ENCODE data around the gene MRPL14. TPM values are rescaled to one million over a fixed set of nuclear protein-coding genes. Genes with fewer than 3 reads are reported as not detected.

The MRPL14 gene
- total RNA-seq, 1 donor from 2014 or later, result 38.8 TPM

GRCh38 chr6:44088827-44089590, 38.2 kb downstream of the MRPL14 start:
- intact Hi-C loops (cut with micrococcal nuclease), result no loop called here
- ATAC-seq, result no peak
- DNase-seq, result no peak

- ATAC-seq (no peak), DNase-seq (no peak)
- intact Hi-C loops (cut with micrococcal nuclease), result no loop called here
Measured at GRCh38 chr6:44087623-44088022, 39.6 kb downstream of the MRPL14 start.

GRCh38 chr6:44086931-44087574, 40.2 kb downstream of the MRPL14 start:
- intact Hi-C loops (cut with micrococcal nuclease), result no loop called here
- ATAC-seq, result peak; percentile 63
- peak; percentile 72 for DNase-seq

GRCh38 chr6:44085219-44085618, 42.0 kb downstream of the MRPL14 start:
- intact Hi-C loops (cut with micrococcal nuclease), result no loop called here
- DNase-seq (no peak), ATAC-seq (no peak)

GRCh38 chr6:44084231-44085014, 42.8 kb downstream of the MRPL14 start:
- ATAC-seq, result peak; percentile 35
- no peak for DNase-seq
- intact Hi-C loops (cut with micrococcal nuclease), result no loop called here

GRCh38 chr6:44082872-44083321, 44.4 kb downstream of the MRPL14 start:
- ATAC-seq, result peak; percentile 61
- intact Hi-C loops (cut with micrococcal nuclease), result no loop called here
- peak; percentile 55 for DNase-seq

- DNase-seq, result no peak
- intact Hi-C loops (cut with micrococcal nuclease), result no loop called here
- no peak for ATAC-seq
Measured at GRCh38 chr6:44081753-44082152, 45.5 kb downstream of the MRPL14 start.

GRCh38 chr6:44080561-44081521, 46.4 kb downstream of the MRPL14 start:
- intact Hi-C loops (cut with micrococcal nuclease), result no loop called here
- no peak for DNase-seq
- no peak for ATAC-seq

- intact Hi-C loops (cut with micrococcal nuclease), result loop anchor here (5.0 kb wide), 2 partner anchors 312 to 412 kb away; no protein-coding TSS in a partner anchor
- DNase-seq (no peak), ATAC-seq (no peak)
Measured at GRCh38 chr6:44079672-44080071, 47.6 kb downstream of the MRPL14 start.

- ATAC-seq (peak; percentile 25), DNase-seq (peak; percentile 51)
- intact Hi-C loops (cut with micrococcal nuclease), result loop anchor here (5.0 kb wide), 2 partner anchors 312 to 412 kb away; no protein-coding TSS in a partner anchor
Measured at GRCh38 chr6:44078827-44079671, 48.2 kb downstream of the MRPL14 start.

- DNase-seq (no peak), ATAC-seq (no peak)
- intact Hi-C loops (cut with micrococcal nuclease), result loop anchor here (5.0 kb wide), 2 partner anchors 311 to 411 kb away; no protein-coding TSS in a partner anchor
Measured at GRCh38 chr6:44078219-44078826, 48.9 kb downstream of the MRPL14 start.

- intact Hi-C loops (cut with micrococcal nuclease), result loop anchor here (5.0 kb wide), 2 partner anchors 310 to 410 kb away; no protein-coding TSS in a partner anchor
- DNase-seq (no peak), ATAC-seq (no peak)
Measured at GRCh38 chr6:44077214-44077946, 49.9 kb downstream of the MRPL14 start.

- DNase-seq (peak; percentile 89), ATAC-seq (peak; percentile 3)
- intact Hi-C loops (cut with micrococcal nuclease), result loop anchor here (5.0 kb wide), 2 partner anchors 309 to 409 kb away; no protein-coding TSS in a partner anchor
Measured at GRCh38 chr6:44076356-44077213, 50.7 kb downstream of the MRPL14 start.

GRCh38 chr6:44075647-44076355, 51.5 kb downstream of the MRPL14 start:
- intact Hi-C loops (cut with micrococcal nuclease), result loop anchor here (5.0 kb wide), 2 partner anchors 308 to 408 kb away; no protein-coding TSS in a partner anchor
- ATAC-seq, result no peak
- no peak for DNase-seq
